PFSK-1 (cell line): Measurements from ENCODE around the gene TMEM131L.

Experiments used
- FOXP2 ChIP-seq: optimal IDR thresholded peaks from 2 replicates; pipeline ENCODE3; 2011; ENCODE audit warnings: borderline replicate concordance, control low read depth, inconsistent platforms; ENCODE audit not compliant: insufficient read depth; ENCODE audit errors: extremely low read length, extremely low read depth
- POLR2AphosphoS5 ChIP-seq: IDR thresholded peaks from 2 replicates; pipeline ENCODE4 v1.6.1; 2012; ENCODE audit warnings: low read depth, mild to moderate bottlenecking, control low read depth, low read length, moderate library complexity
- SIN3A ChIP-seq: IDR thresholded peaks from 2 replicates; pipeline ENCODE4 v1.6.1; 2012; ENCODE audit warnings: mild to moderate bottlenecking, low read length, moderate library complexity, borderline replicate concordance; ENCODE audit not compliant: insufficient read depth
- TAF1 ChIP-seq: IDR thresholded peaks from 2 replicates; pipeline ENCODE4 v1.6.1; 2012; ENCODE audit warnings: low read length, control low read depth, borderline replicate concordance; ENCODE audit not compliant: insufficient read depth
- TF ChIP-seq, protein P1 (sequence below), 2 experiments: IDR thresholded peaks; 2 replicates each; pipeline versions ENCODE4 v1.6.1 to v1.8.0; 2011 to 2012; ENCODE audit warnings: low read depth in 2 of 2, low read length in 2 of 2, control low read depth in 1 of 2, inconsistent platforms in 1 of 2, mild to moderate bottlenecking in 1 of 2, moderate library complexity in 1 of 2; ENCODE audit not compliant: insufficient read depth in 1 of 2

The TMEM131L gene

GRCh38 chr4:153524682-153525081 lies 58.5 kb downstream of the TMEM131L start:
- no peak for TF ChIP-seq POLR2AphosphoS5

DNA sequence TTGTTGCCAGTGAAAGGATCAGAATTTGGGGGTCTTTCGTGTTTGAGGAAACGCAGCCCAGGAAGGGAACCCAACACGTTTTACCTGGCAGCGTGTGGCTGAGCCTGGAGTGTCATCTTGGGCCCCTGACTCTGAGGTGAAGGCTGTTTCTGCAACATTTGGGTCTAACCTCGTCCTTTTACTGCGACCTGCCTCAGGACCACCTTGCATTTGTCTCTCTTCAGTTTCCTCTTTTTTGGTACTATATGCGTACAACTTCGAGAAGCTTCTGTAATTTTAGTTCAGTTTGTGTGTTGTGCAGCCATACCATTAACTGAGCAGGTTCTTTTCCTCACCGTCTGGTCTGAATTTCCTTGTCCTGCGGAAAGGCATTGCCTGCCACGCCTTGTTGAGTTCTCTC lies 61.5 kb downstream of the TMEM131L start:
- TF ChIP-seq SIN3A = no peak

DNA sequence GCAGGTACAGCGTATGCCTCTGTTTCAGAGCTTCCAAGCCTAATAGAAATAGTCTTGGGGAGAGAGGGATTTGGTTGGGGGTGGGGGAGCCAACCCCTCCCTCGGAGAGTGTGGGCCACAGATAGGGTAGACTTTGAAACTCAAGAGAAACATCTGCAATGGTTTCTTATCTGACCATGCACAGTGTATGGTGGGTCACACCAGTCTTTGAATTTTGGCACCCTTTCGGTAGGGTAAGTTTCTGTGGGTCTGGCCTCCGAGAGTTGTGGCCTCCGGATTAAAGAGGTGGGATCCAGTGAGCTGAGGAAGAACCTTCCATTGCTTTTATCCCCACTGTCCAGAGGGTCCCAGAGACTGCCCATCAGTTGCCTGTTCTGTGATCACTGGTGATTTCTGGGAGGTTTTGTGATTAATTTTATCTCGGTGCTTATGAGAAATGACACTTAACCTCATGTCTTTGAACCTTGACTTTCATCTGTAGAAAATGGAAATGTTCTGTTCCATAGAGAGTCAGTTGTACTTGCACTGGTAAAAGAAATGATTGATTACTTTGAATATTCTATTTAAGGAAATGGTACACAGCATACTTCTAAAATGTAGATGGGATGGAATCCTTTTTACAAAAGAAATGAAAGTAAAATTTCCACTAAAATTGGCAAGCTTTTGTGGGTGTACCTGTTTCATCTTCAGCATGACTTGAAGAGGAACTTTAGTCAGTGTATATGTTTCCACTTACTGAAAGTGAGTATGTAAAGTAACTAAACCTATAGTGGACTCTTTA lies 62.7 kb downstream of the TMEM131L start:
- TF ChIP-seq POLR2AphosphoS5 = no peak
- TF ChIP-seq, protein P1, sequence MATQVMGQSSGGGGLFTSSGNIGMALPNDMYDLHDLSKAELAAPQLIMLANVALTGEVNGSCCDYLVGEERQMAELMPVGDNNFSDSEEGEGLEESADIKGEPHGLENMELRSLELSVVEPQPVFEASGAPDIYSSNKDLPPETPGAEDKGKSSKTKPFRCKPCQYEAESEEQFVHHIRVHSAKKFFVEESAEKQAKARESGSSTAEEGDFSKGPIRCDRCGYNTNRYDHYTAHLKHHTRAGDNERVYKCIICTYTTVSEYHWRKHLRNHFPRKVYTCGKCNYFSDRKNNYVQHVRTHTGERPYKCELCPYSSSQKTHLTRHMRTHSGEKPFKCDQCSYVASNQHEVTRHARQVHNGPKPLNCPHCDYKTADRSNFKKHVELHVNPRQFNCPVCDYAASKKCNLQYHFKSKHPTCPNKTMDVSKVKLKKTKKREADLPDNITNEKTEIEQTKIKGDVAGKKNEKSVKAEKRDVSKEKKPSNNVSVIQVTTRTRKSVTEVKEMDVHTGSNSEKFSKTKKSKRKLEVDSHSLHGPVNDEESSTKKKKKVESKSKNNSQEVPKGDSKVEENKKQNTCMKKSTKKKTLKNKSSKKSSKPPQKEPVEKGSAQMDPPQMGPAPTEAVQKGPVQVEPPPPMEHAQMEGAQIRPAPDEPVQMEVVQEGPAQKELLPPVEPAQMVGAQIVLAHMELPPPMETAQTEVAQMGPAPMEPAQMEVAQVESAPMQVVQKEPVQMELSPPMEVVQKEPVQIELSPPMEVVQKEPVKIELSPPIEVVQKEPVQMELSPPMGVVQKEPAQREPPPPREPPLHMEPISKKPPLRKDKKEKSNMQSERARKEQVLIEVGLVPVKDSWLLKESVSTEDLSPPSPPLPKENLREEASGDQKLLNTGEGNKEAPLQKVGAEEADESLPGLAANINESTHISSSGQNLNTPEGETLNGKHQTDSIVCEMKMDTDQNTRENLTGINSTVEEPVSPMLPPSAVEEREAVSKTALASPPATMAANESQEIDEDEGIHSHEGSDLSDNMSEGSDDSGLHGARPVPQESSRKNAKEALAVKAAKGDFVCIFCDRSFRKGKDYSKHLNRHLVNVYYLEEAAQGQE (IDR thresholded peaks at IDR 0.05; ENCODE audit: insufficient read depth in 1 of 2, low read depth in 2 of 2, low read length in 2 of 2) = no peak
- TF ChIP-seq FOXP2 = no peak
- no peak for TF ChIP-seq SIN3A
- no peak for TF ChIP-seq TAF1

DNA sequence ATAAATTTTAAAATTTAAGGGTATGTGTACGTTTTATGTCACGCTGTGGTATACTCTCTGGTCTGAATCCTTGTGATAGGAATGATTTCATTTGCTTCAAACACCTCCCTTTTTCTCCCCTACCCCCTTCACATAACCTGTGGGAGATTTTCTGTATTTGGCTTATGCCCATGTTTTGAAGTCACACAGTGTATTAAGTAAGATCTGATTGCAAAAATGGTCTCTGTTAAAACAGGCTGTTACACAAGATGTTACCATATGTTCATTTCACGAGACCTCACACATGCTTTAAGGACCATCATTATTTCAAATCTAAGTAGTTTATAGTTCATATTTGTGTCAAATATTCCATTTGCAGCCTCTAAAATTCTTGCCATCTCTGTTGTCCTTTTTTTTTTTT lies 63.5 kb downstream of the TMEM131L start:
- TF ChIP-seq FOXP2 = no peak
- TF ChIP-seq TAF1 = no peak
- no peak for TF ChIP-seq POLR2AphosphoS5
- TF ChIP-seq SIN3A = no peak
- TF ChIP-seq, protein P1 (IDR thresholded peaks at IDR 0.05; ENCODE audit: insufficient read depth in 1 of 2, low read depth in 2 of 2, low read length in 2 of 2) = no peak

DNA sequence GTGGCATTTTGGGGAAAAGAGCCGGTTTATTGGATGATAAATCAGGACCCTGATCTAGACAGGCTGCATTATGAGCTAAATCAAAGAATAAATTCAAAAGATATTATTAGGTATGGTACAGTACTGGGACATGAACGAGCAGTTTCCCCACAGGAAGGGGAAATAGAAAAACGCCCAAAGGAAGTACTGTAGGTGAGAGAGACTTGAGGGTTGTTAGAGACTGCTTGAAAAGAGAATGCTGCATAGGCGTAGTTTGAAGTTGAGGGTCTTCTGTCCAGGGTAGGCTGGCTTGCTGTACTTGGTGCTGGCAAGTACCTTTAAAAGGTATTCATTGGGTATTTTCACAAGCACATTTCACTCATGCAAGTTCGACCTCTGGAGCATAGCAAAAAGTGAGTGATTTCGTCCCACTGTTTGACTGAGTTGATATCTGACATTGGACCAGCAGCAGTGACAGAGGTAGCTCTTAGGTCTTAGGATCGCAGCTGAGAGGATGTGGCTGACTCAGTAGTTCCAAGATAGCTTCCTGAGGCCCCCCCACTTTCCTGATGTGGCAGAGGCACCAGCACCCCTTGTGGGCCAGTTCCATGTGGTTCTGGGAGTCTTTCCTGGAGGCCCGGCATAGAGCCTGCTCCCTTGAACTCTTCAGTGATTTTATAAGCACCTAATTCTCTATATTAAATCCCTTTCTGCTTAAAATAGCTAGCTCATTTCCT lies 64.3 kb downstream of the TMEM131L start:
- TF ChIP-seq, protein P1 (IDR thresholded peaks at IDR 0.05; ENCODE audit: insufficient read depth in 1 of 2, low read depth in 2 of 2, low read length in 2 of 2) = no peak

DNA sequence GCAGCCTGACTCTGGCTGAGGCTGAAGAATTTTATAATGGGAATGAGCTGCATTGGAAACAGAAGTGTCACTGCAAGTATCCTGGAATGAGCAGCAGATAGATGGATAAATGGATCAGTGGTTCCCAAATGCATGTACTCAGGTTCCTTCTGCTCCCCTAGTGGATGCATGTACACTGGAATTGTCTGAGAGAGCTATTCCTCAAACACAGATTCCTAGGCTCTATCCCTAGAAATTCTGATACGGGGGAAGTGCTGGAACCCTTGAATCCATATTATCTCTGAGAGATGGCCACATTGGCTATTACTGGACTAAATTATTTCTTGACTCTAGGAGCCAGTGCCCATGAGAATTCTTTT lies 64.8 kb downstream of the TMEM131L start:
- TF ChIP-seq, protein P1 (IDR thresholded peaks at IDR 0.05; ENCODE audit: insufficient read depth in 1 of 2, low read depth in 2 of 2, low read length in 2 of 2) = no peak
- TF ChIP-seq FOXP2 (no peak), POLR2AphosphoS5 (no peak), TAF1 (no peak), SIN3A (no peak)
